NCI-H146 (cell line): Measurements from ENCODE around the gene SIGLEC9.
A peak's percentile ranks its signal among the peaks of the same experiment; 100 is the strongest.

Experiments
- DNase-seq: peaks from one replicate; lab custom pipeline; 2025; lab: John Stamatoyannopoulos, UW

Gene SIGLEC9

GRCh38 chr19:51145916-51146493 lies 21.3 kb downstream of the SIGLEC9 start:
- DNase-seq: no peak

GRCh38 chr19:51146751-51147150 lies 22.0 kb downstream of the SIGLEC9 start:
- no peak for DNase-seq

GRCh38 chr19:51147663-51148062 lies 23.0 kb downstream of the SIGLEC9 start:
- DNase-seq: no peak

GRCh38 chr19:51148580-51148979 lies 23.9 kb downstream of the SIGLEC9 start:
- DNase-seq: no peak

- DNase-seq: no peak
These were observed 25.9 kb downstream of the SIGLEC9 start for GRCh38 chr19:51150627-51151026.

- no peak for DNase-seq
These were observed 32.0 kb downstream of the SIGLEC9 start for GRCh38 chr19:51156710-51157109.

GRCh38 chr19:51157265-51157664 lies 32.6 kb downstream of the SIGLEC9 start:
- DNase-seq: no peak

- peak; percentile 27 for DNase-seq
These were observed 33.9 kb downstream of the SIGLEC9 start for GRCh38 chr19:51158474-51159129.

GRCh38 chr19:51159656-51160055 lies 35.0 kb downstream of the SIGLEC9 start:
- no peak for DNase-seq

- DNase-seq: no peak
These were observed 36.6 kb downstream of the SIGLEC9 start for GRCh38 chr19:51161266-51161665.

GRCh38 chr19:51161867-51162496 lies 37.3 kb downstream of the SIGLEC9 start:
- DNase-seq: no peak

- DNase-seq: no peak
These were observed 38.6 kb downstream of the SIGLEC9 start for GRCh38 chr19:51163257-51163656.

GRCh38 chr19:51164215-51164614 lies 39.5 kb downstream of the SIGLEC9 start:
- DNase-seq: no peak

- no peak for DNase-seq
These were observed 42.3 kb downstream of the SIGLEC9 start for GRCh38 chr19:51166846-51167490.

GRCh38 chr19:51168564-51169282 lies 44.0 kb downstream of the SIGLEC9 start:
- DNase-seq: no peak

- peak; percentile 48 for DNase-seq
These were observed 44.7 kb downstream of the SIGLEC9 start for GRCh38 chr19:51169283-51169918.

GRCh38 chr19:51172223-51172622 lies 47.5 kb downstream of the SIGLEC9 start:
- no peak for DNase-seq

GRCh38 chr19:51173681-51174080 lies 49.0 kb downstream of the SIGLEC9 start:
- no peak for DNase-seq

- no peak for DNase-seq
These were observed 54.5 kb downstream of the SIGLEC9 start for GRCh38 chr19:51179256-51179655.
